ENCODE data around the gene ZBTB46.

DNA sequence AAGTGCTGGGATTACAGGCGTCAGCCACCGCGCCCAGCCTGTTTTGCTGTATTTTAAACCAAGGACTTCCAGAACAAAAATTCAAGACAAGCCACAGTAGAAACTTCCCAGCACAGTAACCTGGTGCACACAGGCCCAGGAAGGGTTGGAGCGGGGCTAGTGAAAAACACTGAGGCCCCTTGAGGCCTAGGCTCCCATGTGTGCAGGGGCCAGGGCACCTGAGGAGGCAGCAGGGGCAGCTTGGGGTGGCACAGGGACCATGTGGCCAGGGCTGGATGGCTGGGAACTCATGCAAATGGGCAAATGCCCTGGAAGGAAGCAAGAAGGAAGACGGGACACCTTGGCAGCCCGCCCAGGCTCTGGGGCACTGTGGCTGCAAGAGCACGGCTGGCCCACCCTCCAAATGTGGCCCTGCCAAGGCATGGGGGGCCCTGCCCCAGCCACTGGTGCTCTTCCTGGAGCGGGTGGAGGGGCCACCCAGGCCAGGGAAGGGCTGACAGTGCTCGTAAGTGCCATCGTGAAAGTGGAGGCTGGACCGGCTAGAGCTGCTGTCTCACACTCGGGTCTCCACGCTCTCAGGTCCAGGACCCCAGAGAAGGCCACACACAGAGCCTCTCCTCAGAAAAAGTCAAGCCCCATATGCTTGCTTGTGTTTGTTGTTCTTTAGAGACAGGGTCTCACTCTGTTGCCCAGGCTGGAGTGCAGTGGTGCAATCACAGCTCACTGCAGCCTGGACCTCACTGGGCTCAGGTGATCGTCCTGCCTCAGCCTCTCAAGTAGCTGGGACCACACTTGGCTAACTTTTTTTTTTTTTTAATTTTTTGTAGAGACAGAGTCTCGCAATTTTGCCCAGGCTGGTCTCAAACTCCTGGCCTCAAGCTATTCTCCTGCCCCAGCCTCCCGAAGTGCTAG, 81.2 kb downstream of the ZBTB46 start:
- TF ChIP-seq, protein P1, sequence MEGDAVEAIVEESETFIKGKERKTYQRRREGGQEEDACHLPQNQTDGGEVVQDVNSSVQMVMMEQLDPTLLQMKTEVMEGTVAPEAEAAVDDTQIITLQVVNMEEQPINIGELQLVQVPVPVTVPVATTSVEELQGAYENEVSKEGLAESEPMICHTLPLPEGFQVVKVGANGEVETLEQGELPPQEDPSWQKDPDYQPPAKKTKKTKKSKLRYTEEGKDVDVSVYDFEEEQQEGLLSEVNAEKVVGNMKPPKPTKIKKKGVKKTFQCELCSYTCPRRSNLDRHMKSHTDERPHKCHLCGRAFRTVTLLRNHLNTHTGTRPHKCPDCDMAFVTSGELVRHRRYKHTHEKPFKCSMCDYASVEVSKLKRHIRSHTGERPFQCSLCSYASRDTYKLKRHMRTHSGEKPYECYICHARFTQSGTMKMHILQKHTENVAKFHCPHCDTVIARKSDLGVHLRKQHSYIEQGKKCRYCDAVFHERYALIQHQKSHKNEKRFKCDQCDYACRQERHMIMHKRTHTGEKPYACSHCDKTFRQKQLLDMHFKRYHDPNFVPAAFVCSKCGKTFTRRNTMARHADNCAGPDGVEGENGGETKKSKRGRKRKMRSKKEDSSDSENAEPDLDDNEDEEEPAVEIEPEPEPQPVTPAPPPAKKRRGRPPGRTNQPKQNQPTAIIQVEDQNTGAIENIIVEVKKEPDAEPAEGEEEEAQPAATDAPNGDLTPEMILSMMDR (conservative IDR thresholded peaks at IDR 0.05; ENCODE audit: low read length) = no peak
- TF ChIP-seq EZH2phosphoT487 (IDR thresholded peaks at IDR 0.05; ENCODE audit: borderline replicate concordance) = no peak
